22Rv1 (cell line): ENCODE results near the gene ZNF821.

Experiments used
- CTCF ChIP-seq: fragments of 450-650 bp; IDR thresholded peaks from 2 replicates; pipeline ENCODE4 v1.5.1; 2017; ENCODE audit warnings: mild to moderate bottlenecking
- ZFX ChIP-seq: fragments of 450-650 bp; IDR thresholded peaks from 2 replicates; pipeline ENCODE4 v1.6.1; 2017; ENCODE audit warnings: antibody characterized with exemption, borderline replicate concordance

DNA sequence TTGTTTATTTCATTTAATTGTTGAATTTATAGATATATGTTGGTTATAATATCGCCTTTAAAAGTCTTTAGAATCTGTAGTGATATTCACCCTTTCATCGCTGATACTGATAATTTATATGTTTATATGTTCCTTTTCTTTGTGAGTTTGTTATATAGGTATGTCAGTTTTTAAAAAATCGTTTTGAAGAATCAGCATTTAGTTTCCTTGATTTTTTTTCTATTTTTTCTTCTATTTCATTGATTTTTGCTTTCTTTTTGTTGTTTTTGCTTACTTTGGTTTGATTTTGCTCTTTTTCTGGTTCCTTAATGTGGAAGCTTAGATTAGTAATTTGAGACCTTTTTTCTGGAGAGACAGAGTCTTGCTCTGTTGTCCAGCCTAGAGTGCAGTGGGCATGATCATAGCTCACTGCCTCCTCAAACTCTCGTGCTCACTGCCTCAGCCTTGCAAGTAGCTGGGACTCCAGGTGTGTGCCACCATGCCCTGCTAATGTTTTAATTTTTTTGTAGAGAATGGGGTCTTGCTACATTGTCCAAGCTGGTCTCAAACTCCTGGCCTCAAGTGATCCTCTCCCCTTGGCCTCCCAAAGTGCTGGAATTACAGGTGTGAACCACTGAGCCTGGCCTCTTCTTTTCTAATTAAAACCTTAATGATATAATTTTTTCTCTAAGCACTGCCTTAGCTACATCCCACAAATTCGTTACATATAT is 18.8 kb upstream of the ZNF821 start:
- TF ChIP-seq CTCF (no peak), ZFX (no peak)
